Activated CD4-positive, alpha-beta T cell treated with anti-CD3 and anti-CD28 coated beads, Interleukin-2, Interleukin-4, amounts not matched to agents 100 ng/mL and 50 ng/mL, durations not matched to agents 16 hours and 8 hours (primary cell): ENCODE results near the gene ADGRD2.
"Not testable (repeated sequence)": the region's sequence is repeated elsewhere in the genome, so short reads cannot be mapped to it uniquely, and the experiment has no call there.

Source experiments
- DNase-seq: peaks from one replicate; pipeline ENCODE4 v3.0.0-alpha.2; 2020; ENCODE audit warnings: low spot score

Gene ADGRD2, protein sequence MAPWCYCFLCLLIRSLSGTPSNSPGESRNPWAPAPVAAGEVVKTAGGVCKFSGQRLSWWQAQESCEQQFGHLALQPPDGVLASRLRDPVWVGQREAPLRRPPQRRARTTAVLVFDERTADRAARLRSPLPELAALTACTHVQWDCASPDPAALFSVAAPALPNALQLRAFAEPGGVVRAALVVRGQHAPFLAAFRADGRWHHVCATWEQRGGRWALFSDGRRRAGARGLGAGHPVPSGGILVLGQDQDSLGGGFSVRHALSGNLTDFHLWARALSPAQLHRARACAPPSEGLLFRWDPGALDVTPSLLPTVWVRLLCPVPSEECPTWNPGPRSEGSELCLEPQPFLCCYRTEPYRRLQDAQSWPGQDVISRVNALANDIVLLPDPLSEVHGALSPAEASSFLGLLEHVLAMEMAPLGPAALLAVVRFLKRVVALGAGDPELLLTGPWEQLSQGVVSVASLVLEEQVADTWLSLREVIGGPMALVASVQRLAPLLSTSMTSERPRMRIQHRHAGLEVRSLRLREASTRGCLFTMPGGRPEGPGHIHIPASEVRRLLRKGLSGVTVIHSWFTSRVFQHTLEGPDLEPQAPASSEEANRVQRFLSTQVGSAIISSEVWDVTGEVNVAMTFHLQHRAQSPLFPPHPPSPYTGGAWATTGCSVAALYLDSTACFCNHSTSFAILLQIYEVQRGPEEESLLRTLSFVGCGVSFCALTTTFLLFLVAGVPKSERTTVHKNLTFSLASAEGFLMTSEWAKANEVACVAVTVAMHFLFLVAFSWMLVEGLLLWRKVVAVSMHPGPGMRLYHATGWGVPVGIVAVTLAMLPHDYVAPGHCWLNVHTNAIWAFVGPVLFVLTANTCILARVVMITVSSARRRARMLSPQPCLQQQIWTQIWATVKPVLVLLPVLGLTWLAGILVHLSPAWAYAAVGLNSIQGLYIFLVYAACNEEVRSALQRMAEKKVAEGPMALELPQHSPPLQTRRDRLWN

DNA sequence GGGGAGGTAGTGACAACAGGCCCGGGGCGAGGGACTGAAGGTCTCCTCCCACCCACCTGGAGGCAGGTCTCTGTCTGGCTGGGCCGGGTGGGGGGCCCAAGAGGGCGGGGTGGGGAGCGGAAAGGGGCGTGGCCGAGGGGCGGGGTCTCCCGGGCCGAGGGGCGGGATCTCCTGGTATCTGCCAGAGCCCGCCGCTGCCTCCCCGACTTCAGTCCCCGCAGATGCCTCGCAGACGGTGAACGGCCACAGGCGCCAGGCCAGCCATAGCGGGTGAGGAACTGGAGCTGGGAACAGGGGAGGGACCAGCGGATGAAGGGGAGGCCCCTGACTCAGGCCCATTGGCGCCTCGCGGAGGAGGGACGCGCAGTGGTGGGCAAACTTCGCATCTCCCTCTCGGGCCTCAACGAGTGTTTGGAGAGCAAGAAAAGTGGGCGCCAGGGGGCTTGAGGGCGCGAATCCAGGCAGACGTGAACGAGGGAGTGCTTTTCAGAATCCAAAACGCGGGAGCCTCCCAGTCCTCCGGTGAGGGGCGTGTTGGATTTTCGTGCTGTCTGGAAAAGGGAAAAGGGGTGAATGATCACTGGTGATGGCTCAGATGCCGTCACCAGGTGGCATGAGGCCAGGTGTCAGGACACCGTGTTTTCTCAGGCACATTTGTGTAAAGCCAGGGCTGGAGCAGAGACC, at the start of gene ADGRD2:
TSS of gene ADGRD2 (plus strand) at position 211 of the 684 bp plus-strand sequence. CDS start 1,216 bp downstream, outside the sequence.
- no peak for DNase-seq

DNA sequence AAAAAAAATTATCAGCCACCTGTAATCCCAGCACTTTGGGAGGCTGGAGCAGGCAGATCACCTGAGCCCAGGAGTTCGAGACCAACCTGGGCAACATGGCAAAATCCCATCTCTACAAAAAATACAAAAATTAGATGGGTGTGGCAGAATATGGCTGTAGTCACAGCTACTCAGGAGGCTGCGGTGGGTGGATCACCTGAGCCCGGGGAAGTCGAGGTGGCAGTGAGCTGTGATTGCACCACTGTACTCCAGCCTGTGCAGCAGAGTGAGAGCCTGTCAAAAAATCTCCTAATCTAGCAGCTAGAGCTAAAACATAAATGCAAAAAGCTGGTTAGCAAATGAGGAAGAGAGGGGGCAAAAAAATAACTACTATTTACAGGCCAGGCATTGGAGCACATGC, 47.0 kb upstream of the ADGRD2 start:
- DNase-seq: no peak

DNA sequence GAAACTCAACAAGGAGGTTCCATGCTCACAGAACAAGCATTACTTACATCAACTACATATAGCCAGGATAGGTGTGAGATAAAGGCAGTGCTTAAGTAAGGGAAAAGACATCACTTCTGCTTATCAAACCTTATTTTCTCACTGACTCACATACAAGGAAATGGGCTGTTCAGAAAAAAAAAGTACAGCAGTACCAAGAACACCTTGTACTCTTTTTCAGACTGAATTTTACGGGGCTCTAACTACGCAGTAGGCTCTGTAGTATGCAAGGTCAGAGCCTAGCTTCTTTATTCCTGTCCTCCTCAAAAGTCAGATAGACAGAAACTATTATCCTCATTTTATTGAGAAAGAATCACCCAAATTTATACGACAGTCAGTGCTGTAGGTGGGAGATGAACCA, 40.8 kb upstream of the ADGRD2 start:
- no peak for DNase-seq

DNA sequence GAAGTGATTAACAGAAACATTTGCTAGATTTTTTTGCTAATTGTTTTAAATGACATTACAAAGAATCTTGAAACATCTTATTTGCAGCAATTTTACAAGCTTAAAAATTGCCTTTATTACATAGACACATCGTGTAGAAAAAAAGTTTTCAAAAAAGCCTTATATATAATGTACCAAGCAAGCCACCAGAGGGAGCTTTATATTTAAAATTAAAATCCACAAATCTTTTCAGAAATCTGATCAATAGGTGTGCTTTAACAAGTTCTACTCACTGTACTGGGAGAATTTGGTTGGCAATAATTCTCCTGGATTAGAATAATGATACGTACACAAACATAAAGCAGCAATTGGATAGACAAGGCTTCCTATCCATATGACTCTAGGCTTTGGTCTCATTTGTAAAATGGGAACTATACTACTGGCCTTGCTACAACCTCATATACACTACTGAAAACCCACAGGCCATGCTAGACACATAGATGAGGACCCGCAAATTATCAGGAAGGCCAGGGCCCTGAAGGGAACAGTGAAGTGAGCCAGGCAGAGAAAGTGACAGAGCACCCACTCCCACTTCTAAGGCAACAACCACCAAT, 39.8 kb upstream of the ADGRD2 start:
- no peak for DNase-seq

DNA sequence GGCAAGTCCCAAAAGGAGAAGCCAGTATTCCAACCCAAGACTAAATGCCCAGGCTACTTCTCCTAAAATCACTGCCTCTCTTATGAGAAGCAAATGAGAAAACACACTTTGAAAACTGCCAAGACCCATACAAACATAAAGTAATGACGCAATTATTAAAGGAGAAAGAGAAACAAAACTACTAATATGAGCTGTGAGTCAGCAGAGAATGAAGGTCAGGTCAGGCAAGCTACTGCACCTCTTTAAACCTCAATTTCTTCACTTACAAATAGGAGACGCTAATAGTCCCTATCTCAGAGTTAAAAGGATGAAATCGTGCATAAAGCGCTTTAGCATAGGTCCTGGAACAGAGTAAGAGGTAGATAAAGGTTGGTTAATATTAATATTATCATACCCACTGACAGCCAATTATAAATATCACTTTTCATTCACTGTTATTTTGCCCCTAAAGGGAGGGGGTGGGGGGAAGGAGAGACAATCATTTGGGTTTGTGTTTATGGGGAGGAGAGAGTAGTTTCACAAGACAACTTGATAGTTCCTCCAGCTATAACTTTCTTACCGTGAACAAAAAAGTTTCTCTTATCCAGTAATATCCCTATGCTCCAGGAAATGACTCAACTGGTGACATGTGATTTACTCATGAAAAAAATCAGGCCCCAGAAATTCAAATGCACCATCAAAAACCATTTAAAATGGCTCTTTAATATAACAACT, 38.6 kb upstream of the ADGRD2 start:
- DNase-seq: no peak

DNA sequence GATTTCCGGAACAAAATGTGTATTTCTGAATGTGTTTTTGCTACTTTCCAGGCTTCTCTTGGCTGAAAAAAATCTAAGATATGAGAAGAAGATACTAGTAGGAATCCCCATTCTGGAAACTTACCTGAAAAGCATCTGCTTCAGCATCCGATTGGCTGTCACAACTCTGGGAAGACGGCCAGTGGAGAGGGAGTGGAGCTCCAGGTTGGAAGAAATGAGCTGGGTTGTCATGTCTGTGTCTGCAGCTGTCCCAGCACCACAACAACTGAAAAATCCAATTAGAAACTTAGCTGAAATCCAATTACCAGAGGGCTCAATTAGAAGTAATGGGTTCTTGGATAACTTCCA, 38.0 kb upstream of the ADGRD2 start:
- no peak for DNase-seq

DNA sequence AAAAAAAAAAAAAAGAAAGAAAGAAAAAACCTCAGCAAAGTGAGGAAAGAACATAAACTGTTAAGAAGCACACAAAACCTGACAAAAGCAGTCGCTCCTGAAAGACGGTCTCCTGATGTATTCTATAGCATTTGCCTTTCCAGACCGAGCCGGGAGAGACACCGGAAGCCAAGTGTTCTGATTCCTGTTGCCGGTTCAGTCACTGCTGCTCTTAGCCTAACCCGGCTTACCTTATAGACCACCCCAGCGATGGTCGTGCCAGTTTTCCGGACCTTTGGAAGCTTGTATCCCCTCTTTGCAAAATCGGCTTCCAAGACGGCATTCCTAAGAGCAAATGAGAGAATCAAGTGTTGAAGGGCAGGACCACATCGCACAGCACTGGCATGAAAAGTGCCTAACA, 35.6 kb upstream of the ADGRD2 start:
- DNase-seq: no peak

DNA sequence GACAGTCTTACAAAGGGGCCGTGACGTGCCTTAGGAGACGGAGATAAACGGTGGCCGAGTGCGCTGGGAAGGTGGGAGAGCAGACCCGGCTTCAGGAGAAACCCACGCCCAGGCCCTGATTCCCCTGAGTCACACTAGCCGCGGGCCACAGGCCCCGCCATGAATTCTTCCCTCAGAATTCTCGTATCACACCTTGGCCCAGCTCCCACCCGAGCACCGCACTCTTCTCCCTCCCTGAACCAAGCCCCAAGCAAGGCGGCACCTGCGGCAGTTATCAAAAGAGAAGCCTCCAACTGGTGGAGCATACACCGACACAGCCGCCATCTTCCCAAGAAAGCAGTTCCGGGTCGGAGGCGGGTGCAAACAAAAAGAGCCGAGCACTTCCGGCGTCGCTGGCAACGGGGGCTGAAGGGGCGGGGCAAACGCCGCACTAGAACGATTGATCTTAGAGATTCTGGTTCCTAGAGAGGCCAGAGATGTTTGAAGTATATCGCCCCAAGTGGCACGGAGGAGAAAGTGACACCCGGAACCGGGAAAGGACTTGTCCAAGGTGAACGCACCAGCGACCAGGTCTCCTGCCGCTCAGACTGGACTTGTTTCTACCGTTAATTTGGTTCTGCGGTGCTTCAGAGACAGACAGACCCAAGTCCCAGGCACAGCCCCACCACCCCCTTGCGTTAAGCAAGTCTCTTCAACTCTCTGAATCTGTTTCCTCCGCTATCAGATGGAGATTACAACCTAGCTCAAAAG, 35.0 kb upstream of the ADGRD2 start, which contains the start of gene PSMB7:
TSS of gene PSMB7 (minus strand) at position 341 of the 750 bp plus-strand sequence. CDS start at position 324, 17 bp downstream.
- DNase-seq: peak; percentile 98

DNA sequence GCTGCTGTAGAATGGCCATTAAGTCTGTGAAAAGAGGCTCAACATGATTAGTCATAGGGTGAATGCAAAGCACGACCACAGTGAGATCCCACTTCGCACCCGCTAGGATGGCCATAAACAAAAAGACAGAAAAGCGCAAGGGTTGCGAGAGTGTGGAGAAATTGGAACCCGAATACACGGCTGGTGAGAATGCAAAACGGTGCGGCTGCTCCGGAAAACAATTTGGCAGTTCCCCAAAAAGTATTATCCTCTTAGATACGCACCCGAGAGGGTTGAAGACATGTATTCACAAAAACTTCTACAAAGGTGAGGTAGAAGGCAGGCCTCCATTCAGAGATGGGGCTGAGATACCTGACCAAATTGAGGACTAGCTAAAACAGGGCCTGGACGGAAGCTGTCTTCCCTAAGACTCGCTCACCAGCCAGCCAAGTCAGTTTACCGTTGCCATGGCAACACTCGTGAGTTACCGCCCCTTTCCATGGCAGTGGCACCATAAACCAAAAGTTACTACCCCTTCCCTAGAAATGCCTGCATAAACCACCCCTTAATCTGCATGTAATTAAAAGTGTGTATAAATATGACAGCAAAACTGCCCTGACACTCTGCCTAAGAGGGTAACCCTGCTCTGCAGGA, 34.3 kb upstream of the ADGRD2 start:
- DNase-seq: no peak

DNA sequence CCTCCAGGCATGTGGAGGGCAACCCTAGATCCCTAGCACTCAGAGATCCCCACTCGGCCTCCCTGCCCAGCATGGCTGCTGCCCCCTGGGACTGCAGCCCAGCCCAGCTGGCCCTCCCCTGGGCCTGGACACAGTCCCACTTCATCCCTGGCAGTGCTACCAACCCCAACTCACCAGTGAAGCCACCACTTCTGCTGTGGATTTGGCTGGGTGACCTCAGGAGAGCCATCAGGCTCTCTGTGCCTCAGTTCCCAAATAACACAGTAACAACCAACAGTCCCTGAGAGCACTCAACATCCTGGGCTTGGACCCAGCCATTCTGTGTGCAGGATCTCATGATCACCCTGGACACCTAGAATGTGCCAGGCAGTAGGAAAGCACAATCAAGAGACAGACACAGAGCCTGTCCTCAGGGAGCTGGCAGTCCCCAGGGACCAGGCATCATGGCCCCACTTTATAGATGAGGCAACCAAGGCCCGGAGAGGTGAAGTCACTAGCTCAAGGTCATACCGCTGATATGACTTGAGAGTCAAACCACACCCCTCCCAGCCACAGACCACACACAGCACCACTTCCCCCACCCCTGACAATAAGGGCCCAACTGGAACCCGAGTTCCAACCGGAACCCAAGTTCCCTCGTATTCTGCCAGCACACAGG, 30.3 kb upstream of the ADGRD2 start:
- DNase-seq: no peak

DNA sequence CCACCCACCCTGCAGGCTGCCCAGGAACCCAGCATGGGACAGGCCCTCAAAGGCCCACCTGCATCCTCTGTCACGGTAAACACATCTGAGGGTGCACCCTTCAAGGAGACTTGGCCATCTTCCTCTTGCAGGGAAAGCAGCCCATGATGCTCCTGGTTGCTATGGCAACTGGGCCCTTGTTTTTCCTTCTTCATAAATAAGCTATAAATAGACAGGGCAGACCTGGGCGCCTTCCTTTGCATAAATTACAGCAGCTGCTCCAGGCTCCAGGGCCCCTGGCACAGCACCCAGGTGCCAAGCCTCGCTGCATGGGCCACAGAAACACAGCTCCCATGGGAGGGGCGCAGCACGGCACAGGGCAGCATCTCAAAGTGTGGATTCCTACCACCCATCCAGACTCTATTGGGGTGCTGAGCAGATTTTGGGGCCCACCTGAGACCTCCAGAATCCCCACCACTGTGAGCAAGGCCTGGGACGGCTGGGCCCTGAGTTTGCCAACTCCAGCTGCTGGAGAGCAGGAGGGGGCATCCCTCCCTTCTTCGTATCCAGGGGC, 29.2 kb upstream of the ADGRD2 start:
- DNase-seq: no peak

DNA sequence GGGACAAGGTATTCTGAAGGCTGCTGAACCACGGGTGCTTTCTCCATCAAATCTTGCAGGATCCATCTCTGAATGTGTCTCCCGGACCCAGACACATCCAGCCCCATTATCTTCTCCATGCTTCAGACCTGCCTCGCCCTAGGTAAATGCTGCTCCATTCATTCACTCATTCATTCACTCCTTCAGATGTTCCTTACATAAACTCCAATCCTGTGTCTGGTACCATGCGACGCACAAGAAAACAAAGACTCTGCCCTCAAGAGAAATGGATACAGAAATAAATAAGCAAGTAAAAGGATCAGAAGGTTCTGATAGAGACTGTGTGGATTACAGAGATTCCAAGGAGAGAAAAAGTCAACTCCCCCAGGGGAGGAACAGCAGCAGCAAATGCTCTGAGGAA, 27.1 kb upstream of the ADGRD2 start:
- no peak for DNase-seq

DNA sequence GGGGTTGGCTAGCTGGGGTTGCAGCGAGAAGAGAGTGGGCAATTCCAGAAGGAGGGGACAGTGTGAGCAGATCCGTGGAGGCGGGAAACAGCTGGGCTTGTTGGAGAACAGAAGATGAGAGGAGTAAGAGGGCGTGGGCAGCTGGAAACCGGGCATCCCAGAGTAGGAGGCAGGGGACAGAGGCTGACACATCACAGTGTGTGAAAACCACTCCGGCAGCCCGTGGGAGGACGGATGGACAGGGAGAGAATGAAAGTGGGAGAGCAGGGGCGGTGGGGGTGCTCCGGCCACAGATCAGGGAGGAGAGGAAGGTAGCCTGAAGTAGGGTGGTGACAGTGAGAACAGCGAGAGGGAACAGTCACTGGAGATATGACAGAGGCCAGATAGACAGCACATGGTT, 26.7 kb upstream of the ADGRD2 start:
- DNase-seq: no peak

DNA sequence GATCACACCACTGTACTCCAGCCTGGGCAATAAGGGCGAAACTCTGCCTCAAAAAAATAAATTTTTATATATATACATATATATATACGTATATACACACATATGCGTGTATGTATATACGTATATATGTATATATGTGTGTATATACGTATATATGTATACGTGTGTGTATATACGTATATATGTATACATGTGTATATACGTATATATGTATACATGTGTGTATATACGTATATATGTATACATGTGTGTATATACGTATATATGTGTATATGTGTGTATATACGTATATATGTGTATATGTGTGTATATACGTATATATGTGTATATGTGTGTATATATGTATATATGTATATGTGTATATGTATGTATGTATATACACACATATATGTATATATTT, 24.5 kb upstream of the ADGRD2 start:
- DNase-seq: not testable (repeated sequence)

DNA sequence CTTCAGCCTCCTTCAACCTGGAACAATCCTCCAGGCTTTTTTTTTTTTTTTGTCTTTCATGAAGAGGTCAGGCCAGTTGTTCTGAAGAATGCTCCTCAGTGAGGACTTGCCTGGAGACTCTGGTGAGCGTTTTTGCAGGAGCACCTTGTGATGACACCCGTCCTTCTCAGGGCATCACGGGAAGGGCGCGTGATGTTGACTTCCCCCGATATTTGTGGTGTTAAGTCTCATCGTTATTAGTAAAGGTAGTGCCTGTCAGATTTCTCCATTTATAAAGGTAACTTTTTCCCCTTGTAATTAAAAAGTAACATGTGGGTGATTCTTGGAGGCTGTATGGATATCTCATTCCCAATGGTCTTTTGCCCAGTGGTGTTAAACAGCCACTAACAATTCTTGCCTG, 23.9 kb upstream of the ADGRD2 start:
- no peak for DNase-seq

DNA sequence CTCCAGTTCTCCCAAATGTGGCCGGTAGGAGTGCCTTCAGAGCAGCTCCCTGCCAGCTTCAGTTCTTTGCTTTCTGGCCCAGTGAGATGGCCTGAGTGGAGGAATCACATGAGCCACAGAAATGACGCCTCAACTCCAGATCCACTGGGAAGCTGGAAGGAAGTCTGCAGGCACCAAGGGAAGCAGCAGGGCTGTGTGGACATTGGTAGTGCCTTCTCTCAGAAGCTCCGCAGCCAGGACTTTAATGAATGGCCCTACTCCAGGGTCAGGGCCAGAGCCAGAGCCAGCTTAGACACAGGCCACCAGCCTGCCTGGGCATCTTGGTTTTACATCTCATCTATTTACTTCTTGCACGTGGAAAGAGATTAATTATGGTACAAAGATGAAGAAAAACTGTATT, 23.0 kb upstream of the ADGRD2 start:
- DNase-seq: no peak

DNA sequence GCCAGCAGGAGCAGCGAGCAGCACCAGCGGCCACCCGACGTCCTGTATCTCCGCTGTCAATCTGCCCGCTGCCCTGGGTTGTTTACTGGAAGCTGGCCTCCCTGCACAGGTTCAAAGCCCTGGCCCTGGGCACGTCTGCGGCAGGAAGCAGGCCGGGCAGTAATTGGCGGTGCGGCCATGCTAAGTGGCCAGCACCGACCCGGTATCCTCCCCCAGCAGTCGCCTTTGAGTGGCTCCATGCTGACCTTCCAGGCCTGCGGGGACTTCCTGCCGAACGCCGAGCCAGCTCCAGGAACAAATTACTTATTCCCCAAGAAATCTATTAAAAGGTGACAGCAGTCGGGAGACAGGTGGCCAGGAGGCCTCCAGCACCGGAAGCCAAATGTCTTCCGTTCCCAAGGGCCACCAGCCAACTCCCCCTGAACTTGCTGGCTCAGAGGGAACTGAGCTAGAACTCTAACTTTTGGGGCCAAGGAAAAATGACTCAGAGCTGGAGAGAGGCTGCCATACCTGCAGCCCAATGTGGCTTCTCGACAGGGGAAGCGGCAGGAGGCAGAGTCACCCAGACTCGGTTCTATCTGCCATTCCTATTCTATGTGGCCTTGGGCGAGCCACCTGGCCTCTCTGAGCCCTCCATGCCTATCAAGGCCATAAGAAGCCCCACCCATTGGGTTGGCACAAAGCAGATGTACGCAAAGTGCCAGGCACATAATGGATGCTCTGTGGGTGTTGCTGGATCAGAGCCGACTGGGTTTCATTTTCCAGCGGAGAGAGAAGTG, 21.3 kb upstream of the ADGRD2 start:
- DNase-seq: no peak

DNA sequence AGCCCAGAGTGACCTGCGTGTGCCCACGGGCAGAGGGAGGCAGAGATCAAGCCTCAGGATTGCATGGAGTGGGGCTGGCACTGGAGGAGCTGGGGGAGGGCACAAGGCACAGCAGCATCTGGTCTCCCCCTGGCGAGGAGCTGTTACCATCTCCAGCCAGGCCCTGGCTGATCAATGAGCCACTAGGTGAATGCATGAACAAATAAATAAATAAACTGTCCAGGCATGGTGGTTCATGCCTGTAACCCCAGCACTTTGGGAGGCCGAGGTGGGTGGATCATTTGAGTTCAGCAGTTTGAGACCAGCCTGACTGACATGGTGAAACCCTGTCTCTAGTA, 20.8 kb upstream of the ADGRD2 start:
- no peak for DNase-seq

DNA sequence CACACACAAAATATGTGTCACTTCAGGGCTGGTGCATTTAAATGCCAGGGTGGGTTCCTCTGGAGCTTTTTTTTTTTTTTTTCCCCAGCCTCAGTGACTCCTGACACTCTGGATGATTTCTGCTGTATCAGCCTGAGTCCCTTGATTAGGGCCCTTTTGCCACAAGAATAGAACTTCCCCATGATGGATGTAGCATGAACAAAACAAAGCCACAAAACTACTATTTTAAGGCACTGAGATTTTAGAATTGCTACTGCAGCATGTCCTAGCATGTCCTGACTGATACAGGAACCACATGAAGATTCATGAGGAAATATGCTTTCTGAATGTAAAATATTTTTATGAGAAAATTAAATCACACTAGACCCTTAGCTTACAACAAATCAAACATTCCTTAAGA, 13.9 kb upstream of the ADGRD2 start:
- DNase-seq: no peak
